Inflammatory macrophage treated with lipopolysaccharide for 4 hours (primary cell): ENCODE measurements around the gene KRT75.
"Not testable (repeated sequence)": the region's sequence is repeated elsewhere in the genome, so short reads cannot be mapped to it uniquely, and the experiment has no call there.

ENCODE experiments used
- DNase-seq: peaks from one replicate; pipeline ENCODE4 v3.0.0-alpha.2; 2020

KRT75 gene

DNA sequence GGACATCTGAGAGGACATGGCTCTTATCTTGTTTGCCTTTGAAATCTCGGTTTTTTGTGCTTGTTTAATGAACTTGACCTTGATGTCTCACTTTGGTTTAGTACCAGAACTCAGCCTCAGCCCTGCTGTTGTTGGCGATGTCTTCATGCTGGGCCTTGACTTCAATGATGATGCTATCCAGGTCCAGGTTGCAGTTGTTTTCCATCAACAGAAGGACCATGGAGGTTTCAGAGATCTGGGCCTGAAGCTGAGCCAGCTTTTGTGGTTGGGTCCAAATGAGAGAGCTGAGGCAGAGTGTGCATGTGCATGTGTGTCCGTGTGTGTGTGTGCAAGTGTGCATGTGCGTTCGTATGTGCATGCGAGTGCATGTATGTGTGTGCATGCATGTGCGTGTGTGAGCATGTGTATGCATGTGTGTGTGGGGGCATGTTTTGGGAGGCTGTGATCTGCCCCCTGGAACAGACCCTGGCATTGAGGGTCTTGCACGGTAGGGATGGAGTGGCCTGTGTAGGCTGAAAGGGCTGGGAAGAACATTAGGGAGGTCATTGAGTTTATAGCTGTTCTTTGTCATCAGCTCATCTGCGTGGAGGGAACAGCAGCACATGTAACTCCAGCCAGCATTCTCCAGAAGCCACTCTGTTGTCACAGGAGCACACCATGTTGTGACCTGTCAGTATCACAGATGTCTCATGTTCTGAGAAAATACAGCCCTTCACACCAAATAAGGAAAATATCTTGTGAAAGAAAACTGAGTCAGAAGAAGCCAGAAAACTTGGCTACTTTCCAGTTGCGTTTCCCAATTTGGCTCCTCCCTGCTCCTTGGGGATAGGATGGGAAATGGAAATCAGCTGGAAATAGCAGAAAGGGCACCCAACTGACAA lies 18.1 kb downstream of the KRT75 start:
- DNase-seq: peak; percentile 87

DNA sequence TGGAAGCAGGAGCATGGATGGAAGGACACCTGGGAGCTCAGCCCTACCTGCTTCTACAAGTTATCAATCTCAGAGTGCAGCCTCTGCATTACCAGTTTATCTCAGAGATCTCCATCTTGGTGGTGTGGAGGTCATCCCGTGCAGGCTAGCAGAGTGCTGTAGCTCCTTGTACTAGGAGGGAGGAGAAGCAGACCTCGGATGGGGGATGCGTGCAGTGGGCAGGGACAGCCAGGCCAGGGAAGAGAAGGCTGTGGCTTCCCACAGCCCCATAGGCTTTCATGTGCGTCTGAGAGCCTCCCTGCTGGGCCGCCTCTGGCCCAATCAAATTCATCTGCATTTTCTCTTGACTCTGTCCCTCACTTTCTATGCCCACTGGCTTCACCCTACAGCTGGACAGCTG lies 19.2 kb downstream of the KRT75 start:
- no peak for DNase-seq

DNA sequence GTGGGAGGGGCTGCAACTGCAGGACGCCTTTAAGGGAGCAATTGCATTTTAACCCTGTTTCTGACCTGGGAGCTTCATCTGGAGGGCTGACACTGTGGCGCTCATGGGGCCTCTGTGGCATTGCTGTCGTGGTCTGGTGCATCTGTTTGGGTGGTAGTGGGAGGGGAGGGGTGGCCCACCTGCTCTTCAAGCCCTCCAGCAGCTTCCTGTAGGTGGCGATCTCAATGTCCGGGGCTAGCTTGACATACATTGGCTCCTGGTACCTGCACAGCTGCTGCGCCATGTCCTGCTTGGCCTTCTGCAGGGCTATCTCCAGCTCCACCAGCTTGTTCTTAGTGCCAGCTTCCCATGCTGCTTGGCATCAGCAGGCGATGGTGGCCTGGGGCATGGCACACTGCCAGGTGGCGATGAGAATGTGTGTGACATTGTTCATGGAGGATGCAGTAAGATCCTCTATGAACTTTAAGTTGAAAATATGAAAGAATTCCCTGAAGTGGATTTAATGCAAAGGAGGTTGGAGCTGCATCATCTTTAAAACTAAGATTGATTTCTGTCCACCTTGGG lies 20.3 kb downstream of the KRT75 start:
- DNase-seq: no peak

DNA sequence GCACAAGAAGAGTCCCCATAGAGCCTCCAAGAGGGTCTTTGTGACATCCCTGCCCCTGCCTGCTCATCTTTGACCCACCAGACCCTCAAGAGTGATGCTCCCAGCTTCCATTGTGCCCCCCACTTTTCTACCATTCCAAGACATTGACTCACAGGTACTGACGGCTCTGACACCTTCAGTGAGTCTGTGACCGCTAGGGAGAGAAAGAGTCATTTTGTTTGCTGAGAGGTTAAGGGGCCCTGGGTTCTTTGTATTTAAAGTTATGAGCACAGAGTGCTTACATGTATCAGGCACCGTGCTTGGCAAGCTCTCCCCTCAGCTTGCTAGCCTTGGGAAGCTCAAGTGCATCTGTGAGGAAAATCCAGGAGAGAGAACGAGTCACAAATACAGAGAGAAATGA lies 21.0 kb downstream of the KRT75 start:
- no peak for DNase-seq

DNA sequence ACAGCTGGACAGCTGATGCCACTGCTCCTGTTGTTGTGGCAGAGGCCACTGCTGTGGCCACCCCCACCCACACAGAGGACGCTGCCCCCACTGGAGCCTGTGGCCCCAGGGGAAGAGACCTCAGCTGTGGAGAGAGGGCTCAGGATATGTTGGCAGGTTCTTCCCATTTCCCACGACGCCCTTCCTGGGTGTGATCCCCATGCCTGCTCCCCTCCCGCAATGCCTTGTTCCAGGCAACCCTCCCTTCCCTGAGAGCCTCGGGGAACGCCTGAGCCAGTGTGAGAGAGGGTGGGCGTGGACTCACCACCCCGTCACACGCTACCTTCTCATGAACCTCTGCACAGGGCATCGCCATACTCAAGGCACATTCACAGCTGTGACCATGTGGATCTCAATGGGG lies 22.4 kb downstream of the KRT75 start:
- DNase-seq: no peak

DNA sequence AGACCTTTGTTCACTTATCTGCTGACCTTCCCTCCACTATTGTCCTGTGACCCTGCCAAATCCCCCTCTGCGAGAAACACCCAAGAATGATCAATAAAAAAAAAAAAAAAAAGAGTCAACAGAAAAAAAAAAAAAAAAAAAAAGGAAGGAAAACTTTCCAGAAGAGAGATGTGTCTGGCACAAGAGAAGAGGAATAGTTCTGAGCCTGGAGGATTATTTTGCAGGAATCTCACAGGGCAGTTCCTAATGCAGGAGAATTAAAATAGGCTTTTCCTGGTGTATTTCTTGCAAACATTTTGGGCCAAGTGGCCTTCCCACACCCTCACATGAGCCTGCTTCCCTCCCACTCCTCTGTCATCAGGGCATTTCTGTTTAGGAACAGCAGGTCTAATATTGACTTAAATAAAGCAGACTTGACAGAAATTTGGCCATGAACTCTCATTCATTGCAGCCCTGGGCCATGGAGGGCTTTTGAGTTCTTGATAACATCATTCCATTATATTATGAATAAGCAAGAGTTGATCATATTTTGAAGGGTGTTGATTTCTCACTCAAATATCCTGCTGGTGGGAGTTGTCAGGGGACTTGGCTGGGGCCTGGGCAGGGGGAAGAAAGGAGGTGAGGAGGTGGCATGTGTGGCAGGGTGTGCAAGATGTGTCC lies 23.5 kb downstream of the KRT75 start:
- DNase-seq: not testable (repeated sequence)

DNA sequence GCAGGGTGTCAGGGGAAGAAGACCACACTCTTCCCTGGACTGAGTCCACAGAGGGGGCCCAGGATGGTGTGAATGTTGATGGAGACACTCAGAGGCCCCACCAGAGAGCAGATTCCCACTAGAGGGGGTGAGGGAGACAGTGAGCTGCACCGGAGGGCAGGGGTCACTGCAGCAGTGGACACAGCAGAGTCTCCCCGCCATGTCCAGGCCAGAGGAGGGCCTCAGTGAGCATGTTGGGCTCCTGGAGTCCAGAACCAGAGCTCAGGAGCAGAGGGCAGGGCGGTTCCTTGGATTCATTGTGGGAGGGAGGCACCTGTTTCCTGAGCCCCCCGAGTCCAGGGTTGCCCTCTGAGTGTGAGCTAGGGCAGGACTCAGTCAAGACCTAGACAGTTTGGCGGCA lies 26.3 kb downstream of the KRT75 start:
- no peak for DNase-seq

DNA sequence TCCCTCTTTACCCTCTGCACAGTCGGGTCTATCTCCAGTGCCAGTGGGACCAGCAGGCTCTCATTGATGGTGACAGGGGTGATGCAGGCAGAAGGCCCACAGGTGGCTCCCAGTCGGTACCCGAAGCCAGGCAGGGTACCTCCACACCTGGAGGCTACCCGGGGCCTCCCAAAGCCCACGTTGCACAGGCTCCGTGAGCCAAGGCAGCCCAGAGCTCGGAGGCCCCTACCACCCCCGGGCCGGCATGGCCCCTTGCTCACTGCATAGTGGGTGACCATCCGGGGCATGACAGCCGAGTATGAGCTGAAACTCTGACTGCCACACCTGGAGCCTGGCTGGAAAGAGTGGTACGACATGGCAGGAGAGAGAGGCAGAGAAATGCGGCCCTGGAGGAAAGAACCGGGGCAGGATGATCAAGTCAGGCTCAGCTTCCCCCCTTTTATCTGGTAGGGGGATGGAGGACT lies 28.2 kb downstream of the KRT75 start, which contains the start of gene KRT82:
Gene KRT82, minus strand, starts transcription at position 414 of the 464 bp plus-strand sequence. Its CDS starts 58 bp downstream, at position 356.
- DNase-seq: no peak

DNA sequence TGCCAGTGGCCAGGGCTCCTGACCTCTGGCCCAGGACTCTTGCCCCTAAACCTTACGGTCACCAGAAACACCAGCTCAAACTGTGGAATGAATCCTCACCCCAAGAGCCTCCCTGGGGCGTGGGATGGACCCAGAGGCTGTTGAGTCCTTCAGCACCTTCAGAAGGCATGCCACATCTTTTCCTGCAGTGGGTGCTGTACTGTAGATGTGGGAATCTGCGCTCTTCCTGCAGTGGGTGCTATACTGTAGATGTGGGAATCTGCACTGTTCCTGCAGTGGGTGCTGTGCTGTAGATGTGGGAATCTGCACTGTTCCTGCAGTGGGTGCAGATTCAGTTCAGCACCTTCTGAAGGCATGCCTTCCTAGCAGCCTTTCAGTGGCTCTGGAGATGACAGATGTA lies 29.2 kb downstream of the KRT75 start:
- no peak for DNase-seq

DNA sequence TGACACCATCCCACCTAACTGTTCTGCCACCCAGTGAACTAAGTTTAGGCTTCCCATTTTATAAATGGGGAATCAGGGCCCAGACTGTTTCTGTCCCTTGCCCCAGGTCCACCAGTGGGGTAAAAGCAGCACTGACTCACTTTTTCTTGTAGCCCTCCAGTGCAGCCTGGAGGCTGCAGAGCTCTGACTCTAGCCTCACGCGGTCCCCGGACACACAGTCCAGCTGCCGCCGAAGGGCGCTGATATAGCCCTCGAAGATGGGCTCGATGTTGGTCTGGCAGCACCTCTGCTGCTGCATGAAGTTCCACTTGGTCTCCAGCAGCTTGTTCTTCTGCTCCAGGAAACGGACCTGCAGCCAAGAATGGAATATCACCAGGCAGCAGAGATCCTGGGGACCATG lies 30.6 kb downstream of the KRT75 start:
- DNase-seq: no peak

DNA sequence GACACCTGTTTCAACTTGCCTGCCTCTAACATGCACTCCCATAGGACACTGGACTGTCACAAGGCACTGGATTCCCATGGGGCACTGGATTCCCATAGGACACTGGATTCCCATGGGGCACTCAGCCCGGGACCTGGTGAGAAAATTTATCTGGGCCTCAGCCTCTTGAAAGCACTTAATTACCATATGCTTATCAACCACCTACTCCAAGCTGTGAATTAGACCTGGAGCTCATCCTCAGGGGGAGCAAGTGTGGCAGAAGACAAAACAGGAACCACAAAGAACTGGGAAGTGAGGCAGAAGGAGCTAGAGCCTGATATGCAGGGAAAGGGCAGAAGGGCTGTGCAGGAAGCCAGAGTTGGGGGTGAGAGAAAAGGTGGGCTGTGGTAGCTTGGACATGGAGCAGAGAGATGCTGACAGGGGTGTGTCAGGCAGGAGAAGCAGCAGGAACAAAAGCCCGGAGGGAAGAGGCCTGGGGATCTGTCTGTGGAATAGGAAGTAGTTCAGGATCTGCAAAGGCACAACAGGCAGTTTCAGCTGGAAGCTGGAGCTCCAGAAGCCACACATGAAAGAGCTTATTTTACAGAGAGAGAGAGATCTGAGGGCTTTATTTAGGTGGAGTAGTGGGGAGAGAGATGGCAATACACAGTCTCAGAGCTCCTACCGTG lies 31.2 kb downstream of the KRT75 start:
- DNase-seq: peak; percentile 2

DNA sequence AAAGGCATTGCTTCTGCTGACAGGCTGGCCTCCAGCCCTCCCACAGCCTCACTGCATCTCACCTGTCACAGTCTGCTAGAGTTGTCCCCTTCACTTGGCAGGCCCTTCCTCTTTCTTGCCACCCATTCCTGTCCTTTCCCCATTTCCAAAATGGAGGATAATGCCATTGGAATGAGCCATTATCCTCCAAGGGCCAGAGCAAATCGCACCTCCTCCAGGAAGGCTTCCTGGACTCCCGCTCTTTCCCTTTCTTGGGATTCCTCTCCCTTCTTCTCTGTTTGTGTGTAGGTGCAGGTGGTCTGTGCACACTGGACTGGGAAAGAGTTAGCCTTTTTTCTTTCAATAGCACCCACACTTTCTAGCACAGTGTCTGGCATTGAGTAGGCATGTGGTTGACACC lies 31.8 kb downstream of the KRT75 start:
- no peak for DNase-seq

DNA sequence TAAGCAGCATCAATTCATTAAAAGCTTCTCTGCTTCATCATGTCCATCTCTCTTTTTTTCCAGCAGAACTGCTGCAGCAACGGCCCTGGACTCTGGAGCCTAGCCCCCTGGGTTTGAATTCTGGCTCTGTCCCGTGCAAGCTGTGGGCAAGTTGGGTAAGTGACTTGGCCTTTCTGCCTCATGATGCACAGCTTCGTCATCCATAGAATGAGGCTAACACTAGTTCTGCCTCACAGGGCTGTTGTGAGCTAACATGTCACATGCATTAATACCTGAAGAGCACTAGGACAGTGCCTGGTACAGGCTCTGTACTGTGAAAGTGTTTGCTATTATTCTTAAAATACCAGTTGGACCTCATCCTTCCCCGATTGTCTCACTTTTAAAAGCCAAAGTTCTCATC lies 32.2 kb downstream of the KRT75 start:
- no peak for DNase-seq

DNA sequence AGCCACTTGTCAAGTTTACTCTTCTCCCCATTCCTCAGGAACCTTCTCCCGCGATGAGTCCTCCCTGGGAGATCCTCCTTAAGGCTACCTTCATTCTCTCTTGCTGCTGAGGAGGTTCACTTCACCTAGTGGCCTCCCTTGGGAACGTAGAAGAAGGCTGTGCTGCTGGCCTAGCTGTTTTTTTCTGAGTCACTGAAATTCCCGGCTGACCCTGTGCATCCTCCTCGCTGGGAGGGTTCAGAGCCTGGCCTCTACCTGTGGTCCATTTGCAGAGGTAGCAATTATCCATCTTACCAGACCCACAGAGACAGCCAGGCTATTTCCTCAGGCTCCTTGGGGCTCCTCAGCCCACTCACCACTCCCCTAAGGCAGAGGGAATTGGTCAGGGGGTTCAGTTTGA lies 32.6 kb downstream of the KRT75 start:
- no peak for DNase-seq

DNA sequence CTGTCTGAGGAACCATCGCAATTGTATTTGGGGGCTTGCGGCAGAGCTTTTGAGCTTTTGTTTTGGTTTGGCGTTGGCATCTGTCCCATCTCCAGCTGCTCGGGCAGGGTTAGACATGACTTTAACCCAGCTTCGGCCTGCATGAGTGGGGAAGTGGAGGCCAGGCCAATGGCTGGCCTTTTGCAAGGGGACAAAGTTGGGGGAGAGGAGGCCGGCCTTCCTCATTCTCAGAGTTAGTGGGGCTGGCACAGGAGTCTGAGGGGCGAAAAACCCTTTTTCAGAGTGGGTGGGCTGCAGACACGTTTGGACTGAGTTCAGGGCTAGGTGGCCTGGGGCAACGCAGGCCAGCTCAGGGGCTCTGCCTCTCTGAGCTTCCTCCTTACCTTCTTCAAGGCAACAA lies 33.3 kb downstream of the KRT75 start:
- DNase-seq: no peak

DNA sequence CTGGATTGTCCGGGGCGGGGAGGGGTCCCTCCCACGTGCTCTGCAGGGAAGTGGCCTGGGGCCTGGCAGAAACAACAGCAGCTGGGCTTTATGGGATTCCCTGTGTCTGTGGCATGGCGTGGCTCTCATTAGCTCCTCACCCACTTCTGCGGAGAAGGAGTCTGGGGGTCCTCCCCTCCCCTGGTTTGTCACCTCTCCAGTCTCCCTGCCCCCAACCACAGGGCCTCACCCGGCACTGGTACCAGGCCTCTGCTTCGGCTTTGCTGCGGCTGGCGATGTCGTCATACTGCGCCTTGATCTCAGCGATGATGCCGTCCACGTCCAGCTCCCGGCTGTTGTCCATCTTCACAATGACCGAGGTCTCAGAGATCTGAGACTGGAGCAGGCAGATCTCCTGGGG lies 34.4 kb downstream of the KRT75 start:
- no peak for DNase-seq

DNA sequence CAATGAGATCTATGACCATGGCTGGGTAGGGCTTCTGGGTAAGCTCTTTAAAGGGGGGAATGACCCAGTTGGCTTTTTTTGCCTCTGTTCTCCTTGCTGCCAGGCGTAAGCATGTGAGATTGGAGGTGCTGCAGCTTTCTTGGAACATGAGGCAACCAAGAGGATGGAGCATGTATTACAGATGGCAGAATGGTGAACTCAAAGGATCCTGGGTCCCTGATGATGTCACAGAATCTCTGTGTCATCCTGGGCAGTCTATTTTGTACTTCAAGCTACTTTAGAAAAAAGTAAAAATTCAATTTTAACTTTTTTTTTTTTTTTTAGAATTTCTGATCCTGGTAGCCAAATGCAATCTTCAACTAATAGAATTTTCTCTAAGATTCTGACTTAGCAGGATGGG lies 36.0 kb downstream of the KRT75 start:
- no peak for DNase-seq

DNA sequence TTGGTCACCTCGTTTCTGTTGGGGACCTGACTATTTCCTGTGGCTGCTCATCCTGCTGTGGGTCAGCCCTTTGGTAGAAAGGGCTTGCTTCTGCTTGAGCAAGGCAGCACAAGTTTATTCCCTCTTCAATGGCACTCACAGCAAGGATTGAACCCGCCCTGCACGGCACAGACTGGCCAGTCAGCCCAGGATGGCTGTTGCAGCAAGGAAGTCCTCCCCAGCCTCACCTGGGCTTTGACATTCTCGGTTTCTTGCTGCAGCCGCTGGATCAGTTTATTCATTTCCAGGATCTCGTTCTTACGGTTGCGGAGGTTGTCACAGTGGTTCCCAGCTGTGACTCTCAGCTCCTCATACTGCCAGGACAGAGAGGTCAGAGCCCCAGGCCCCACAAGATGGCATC lies 37.5 kb downstream of the KRT75 start:
- DNase-seq: no peak

DNA sequence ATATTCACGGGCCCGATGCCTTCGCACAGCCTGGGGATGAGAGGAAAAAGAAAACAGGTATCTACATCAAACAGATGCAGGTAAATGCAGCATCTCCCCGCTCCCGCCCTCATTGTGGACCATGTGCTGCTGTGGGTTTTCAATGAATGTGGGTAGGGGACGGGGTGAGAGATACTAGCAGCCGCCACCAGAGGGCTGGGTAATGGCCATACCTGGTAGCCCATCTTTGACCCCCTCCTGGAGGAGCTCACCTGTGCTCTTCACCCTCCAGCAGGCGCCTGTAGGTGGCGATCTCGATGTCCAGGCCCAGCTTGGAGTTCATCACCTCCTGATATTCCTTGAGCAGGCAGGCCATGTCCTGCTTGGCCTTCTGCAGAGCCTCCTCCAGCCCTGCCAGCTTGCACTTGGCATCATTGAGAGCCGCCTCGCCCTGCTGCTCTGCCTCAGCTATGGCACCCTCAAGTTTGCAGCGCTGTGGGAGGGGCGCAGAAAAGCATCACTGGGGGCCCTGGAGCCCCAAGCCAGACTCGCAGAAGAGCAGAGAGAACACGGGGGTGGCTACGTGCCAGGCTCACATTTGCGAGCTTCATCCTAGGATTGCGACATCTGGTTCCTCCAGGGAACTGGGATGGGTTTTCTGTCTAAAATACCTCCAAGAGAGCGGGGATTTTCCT lies 38.3 kb downstream of the KRT75 start:
- DNase-seq: no peak

DNA sequence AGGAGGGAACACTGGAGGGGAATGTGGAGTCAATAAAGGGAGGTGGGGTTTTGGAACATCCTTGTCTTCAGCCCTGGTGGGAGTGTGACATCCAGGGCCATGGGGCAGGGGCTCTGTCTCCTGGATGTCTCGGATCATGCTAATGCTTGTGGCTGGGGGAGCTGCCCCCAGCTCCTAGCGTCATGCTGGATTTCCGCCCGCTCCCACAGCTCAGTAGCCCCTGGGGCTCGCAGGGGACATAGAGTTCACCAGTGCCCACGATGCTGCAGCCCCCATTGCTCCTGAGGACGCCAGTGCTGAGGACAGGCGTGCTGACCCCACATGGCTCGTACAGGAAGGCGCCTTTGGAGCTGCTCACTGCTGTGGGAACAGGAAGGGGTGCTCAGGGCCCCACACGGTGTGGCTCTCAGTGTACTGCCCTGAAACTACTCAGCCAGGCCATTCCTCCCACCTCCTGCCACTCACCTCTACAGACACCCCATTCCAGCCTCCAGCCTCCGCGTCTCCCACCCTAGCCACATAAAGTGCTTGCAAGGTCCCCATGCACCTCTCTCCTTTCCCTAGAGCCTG lies 39.2 kb downstream of the KRT75 start:
- no peak for DNase-seq

DNA sequence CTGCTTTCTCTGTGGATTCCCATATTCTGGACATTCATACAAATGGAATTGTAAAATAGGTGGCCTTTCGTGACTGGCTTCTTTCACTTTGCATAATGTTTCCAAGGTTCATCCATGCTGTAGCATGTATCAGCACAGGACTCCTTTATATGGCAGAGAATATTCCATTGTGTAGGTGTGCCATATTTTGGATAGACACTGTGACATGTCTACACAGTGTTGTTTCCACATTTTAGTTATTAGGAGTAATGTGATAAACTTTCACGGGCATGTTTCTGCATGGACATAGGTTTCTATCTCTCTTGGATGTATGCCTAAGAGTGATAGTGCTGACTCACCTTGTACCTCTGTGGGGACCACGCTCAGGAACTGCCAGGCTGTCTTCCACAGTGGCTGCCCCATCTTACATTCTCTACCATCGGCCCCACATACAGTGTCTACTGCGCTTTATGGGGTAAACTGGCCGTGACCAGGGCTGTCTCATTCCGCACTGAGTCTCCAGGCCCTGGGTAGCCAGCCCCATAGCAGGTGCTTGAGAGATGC lies 41.6 kb downstream of the KRT75 start:
- no peak for DNase-seq

DNA sequence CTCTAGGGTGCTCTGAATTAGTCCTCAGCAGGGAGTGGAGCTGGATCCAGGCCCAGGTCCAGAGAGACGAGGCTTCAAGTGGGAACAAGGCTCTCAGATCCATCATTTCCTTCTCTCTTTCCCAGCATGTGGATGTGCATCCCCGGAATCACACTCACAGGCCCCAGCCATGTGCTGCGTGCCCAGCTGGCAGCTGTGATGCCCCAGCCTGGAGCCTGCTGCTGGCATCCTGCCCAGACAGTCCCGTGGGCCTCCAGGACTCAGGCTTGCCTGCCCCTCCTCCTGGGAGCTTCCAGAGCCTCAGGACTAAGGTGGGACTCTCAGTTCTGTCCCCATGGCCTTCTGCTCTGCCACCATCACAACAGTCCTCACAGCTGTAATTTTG lies 42.6 kb downstream of the KRT75 start:
- no peak for DNase-seq
